GM23248 (cell line): Measurements from ENCODE around the gene OR2B2. TPM values are rescaled to one million over a fixed set of nuclear protein-coding genes. Genes with fewer than 3 reads are reported as not detected.
"Not testable (repeated sequence)": the region's sequence is repeated elsewhere in the genome, so short reads cannot be mapped to it uniquely, and the experiment has no call there.

Experiments used
- DNase-seq: peaks from one replicate; pipeline ENCODE4 v3.0.0-alpha.2; 2015
- H2AFZ ChIP-seq: fragments of 200-600 bp; sonication (generic); 2 replicates; pipeline ENCODE4 v1.6.1; 2016; ENCODE audit warnings: antibody characterized with exemption
- H3F3A ChIP-seq: fragments of 200-600 bp; sonication (generic); 2 replicates; pipeline ENCODE4 v1.6.1; 2016; ENCODE audit warnings: mild to moderate bottlenecking, antibody characterized with exemption, mixed run types; ENCODE audit not compliant: insufficient read depth
- H3K27ac ChIP-seq: fragments of 200-600 bp; sonication (generic); 2 replicates; pipeline ENCODE4 v1.5.1; 2016; ENCODE audit warnings: mild to moderate bottlenecking
- H3K27me3 ChIP-seq: fragments of 200-600 bp; sonication (generic); replicated peaks from 2 replicates; pipeline ENCODE4 v1.6.1; 2016; ENCODE audit warnings: mild to moderate bottlenecking; ENCODE audit not compliant: insufficient read depth
- H3K36me3 ChIP-seq: fragments of 200-600 bp; sonication (generic); 2 replicates; pipeline ENCODE4 v1.6.1; 2016; ENCODE audit warnings: low read depth, mild to moderate bottlenecking
- H3K4me1 ChIP-seq: fragments of 200-600 bp; sonication (generic); 2 replicates; pipeline ENCODE4 v1.6.1; 2016; ENCODE audit warnings: mild to moderate bottlenecking; ENCODE audit not compliant: insufficient read depth
- H3K4me2 ChIP-seq: fragments of 200-600 bp; sonication (generic); one replicate; pipeline ENCODE4 v1.6.1; 2016; ENCODE audit warnings: mild to moderate bottlenecking; ENCODE audit not compliant: unreplicated experiment
- H3K4me3 ChIP-seq: fragments of 200-600 bp; sonication (generic); 2 replicates; pipeline ENCODE4 v1.5.1; 2016; ENCODE audit warnings: mild to moderate bottlenecking
- H3K79me2 ChIP-seq: fragments of 200-600 bp; sonication (generic); 2 replicates; pipeline ENCODE4 v1.6.1; 2016; ENCODE audit warnings: mild to moderate bottlenecking; ENCODE audit not compliant: insufficient read depth
- H3K9ac ChIP-seq: fragments of 200-600 bp; sonication (generic); 2 replicates; pipeline ENCODE4 v1.6.1; 2016; ENCODE audit warnings: mild to moderate bottlenecking
- H3K9me2 ChIP-seq: fragments of 200-600 bp; sonication (generic); 2 replicates; pipeline ENCODE4 v1.6.1; 2016; ENCODE audit warnings: mixed run types, mild to moderate bottlenecking, moderate library complexity; ENCODE audit not compliant: insufficient read depth
- H3K9me3 ChIP-seq: fragments of 200-600 bp; sonication (generic); one replicate; pipeline ENCODE4 v1.6.1; 2017; ENCODE audit warnings: low read depth
- H4K20me1 ChIP-seq: fragments of 200-600 bp; sonication (generic); 2 replicates; pipeline ENCODE4 v1.6.0; 2016; ENCODE audit not compliant: insufficient read depth
- EZH2 ChIP-seq: fragments of 200-600 bp; sonication (generic); IDR thresholded peaks from 2 replicates; pipeline ENCODE4 v1.6.1; 2018; ENCODE audit warnings: antibody characterized with exemption, mild to moderate bottlenecking; ENCODE audit not compliant: insufficient read depth, poor library complexity, severe bottlenecking
- EZH2phosphoT487 ChIP-seq: fragments of 200-600 bp; sonication (generic); IDR thresholded peaks from 2 replicates; pipeline ENCODE4 v1.6.1; 2018; ENCODE audit warnings: antibody characterized with exemption, moderate library complexity, mild to moderate bottlenecking, low read depth; ENCODE audit not compliant: insufficient read depth
- WGBS, 2 experiments: methylation state at CpG; one replicate each; pipeline ENCODE4 v1.1.6; 2015 to 2017; ENCODE audit warnings: low lambda C conversion rate in 2 of 2, low coverage in 1 of 2; ENCODE audit errors: missing lambda C conversion rate in 2 of 2; 5-methylcytosine and 5-hydroxymethylcytosine counted together
- in situ Hi-C: fragments of 300-500 bp; cut with MboI; formaldehyde crosslinking; loops from 2 replicates; pipeline ENCODE4 v1.15.0; 2020
- polyA plus RNA-seq: library from polyadenylated mRNA; unstranded; fragments of >200 nt; fragmentation: Nextera tagmentation; extraction: Ambion mirVana; gene quantifications from 2 replicates; pipeline ENCODE4 v1.2.1, GENCODE V29; 2016
- total RNA-seq: library from RNA; depleted of rRNA; stranded (reverse); fragments of >200 nt; shearing (Covaris generic); gene quantifications from 2 replicates; pipeline ENCODE4 v1.2.3, GENCODE V29; 2014

OR2B2 gene
- total and polyA plus RNA-seq, 2 experiments from 2014 or later = not detected

- H3K9me3 ChIP-seq = no peaks in the 10 kb centered on the region
- no peaks in the 10 kb centered on the region for H3K79me2 ChIP-seq
- no peak for TF ChIP-seq EZH2
- H3K27ac ChIP-seq = no peak overlapping the region
- H4K20me1 ChIP-seq = no peaks in the 10 kb centered on the region
- no peak overlapping the region for H3K4me3 ChIP-seq
- H3K9ac ChIP-seq = no peak overlapping the region
- DNase-seq = peak; percentile 2
- 17 to 30% methylated on average over 1 of the region's 1 CpG for WGBS, 2 experiments
- no peaks in the 10 kb centered on the region for H3K36me3 ChIP-seq
- H3K9me2 ChIP-seq = no peaks in the 10 kb centered on the region
- H2AFZ ChIP-seq = no peak overlapping the region
- in situ Hi-C loops = no loop called here
- H3F3A ChIP-seq = no peaks in the 10 kb centered on the region
- H3K4me1 ChIP-seq = no peaks in the 10 kb centered on the region
- no peaks in the 10 kb centered on the region for H3K27me3 ChIP-seq
- H3K4me2 ChIP-seq = no peak overlapping the region
Observed at GRCh38 chr6:27940766-27941165, 28.6 kb upstream of the OR2B2 start.

DNA sequence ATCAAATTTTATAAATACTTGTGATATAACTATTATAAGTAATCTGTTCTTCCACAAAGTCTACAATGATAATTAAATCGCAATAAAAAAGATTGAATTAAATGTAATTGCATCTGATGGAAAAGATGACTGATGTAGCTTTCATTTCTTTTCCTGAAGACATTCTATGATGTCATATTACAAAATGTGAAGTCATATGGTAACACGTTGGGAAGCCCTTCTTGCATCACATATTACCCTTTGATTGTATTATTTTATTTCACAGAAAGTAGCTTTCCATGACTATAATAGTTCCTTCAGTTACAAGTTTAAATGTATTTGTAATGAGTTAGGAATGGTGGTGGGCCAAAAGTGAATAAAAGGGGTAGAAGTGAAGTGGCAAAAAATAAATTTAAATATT lies 19.0 kb upstream of the OR2B2 start:
- no peaks in the 10 kb centered on the region for H3K4me1 ChIP-seq
- H3K9me2 ChIP-seq = no peaks in the 10 kb centered on the region
- H3K9me3 ChIP-seq = no peaks in the 10 kb centered on the region
- H3K27ac ChIP-seq = no peak overlapping the region
- H3F3A ChIP-seq = no peaks in the 10 kb centered on the region
- no peaks in the 10 kb centered on the region for H3K79me2 ChIP-seq
- H3K4me2 ChIP-seq = no peak overlapping the region
- no peaks in the 10 kb centered on the region for H3K27me3 ChIP-seq
- H3K36me3 ChIP-seq = no peaks in the 10 kb centered on the region
- no peak for TF ChIP-seq EZH2
- no peak for DNase-seq
- H2AFZ ChIP-seq = no peak overlapping the region
- no peak overlapping the region for H3K4me3 ChIP-seq
- no peaks in the 10 kb centered on the region for H4K20me1 ChIP-seq
- in situ Hi-C loops = no loop called here
- 44% methylated on average over 2 of the region's 2 CpGs for WGBS, 2 experiments
- no peak overlapping the region for H3K9ac ChIP-seq

- H3F3A ChIP-seq = not testable (repeated sequence)
Observed at GRCh38 chr6:27929930-27930329, 17.7 kb upstream of the OR2B2 start.

DNA sequence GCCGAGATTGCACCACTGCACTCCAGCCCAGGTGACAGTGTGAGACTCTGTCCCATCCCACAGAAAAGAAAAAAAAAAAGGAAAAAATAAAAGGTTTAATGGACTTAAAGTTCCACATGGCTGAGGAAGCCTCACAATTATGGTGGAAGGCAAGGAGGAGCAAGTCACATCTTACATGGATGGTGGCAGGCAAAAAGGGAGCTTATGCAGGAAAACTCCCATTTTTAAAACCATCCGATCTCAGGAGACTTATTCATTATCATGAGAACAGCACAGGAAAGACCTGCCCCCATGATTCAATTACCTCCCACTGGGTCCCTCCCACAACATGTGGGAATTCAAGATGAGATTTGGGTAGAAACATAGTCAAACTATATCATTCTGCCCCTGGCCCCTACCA lies 15.8 kb upstream of the OR2B2 start:
- H3K79me2 ChIP-seq, H3K4me3 ChIP-seq, DNase-seq, H3K27me3 ChIP-seq, in situ Hi-C loops, H3K27ac ChIP-seq, H3K4me2 ChIP-seq, H4K20me1 ChIP-seq, H3K4me1 ChIP-seq, H3K9me3 ChIP-seq, H3K9me2 ChIP-seq, H3K9ac ChIP-seq, H3K36me3 ChIP-seq, H2AFZ ChIP-seq, H3F3A ChIP-seq: not testable (repeated sequence)
- WGBS, 2 experiments = 42 to 46% methylated on average over 2 of the region's 2 CpGs

More at GRCh38 chr6:27929930-27930329, 17.7 kb upstream of the OR2B2 start:
- H2AFZ ChIP-seq, H3K27me3 ChIP-seq, H3K9ac ChIP-seq, H3K79me2 ChIP-seq, H3K9me3 ChIP-seq, in situ Hi-C loops, H3K27ac ChIP-seq, H3K4me2 ChIP-seq, H3K4me3 ChIP-seq, H3K4me1 ChIP-seq, DNase-seq, H3K36me3 ChIP-seq, H4K20me1 ChIP-seq, H3K9me2 ChIP-seq: not testable (repeated sequence)
- 3 to 8% methylated on average over 5 of the region's 5 CpGs for WGBS, 2 experiments

- TF ChIP-seq EZH2 (no peak), EZH2phosphoT487 (no peak)
- H3K9ac ChIP-seq = no peak overlapping the region
- no peak overlapping the region for H3K4me3 ChIP-seq
- H4K20me1 ChIP-seq = no peaks in the 10 kb centered on the region
- H3K4me2 ChIP-seq = no peak overlapping the region
- in situ Hi-C loops = no loop called here
- H3K9me3 ChIP-seq = no peaks in the 10 kb centered on the region
- H3K9me2 ChIP-seq = no peaks in the 10 kb centered on the region
- no peaks in the 10 kb centered on the region for H3K36me3 ChIP-seq
- H3K27me3 ChIP-seq = no peaks in the 10 kb centered on the region
- DNase-seq = no peak
- H3K4me1 ChIP-seq = no peaks in the 10 kb centered on the region
- WGBS, 2 experiments = 32 to 40% methylated on average over 6 of the region's 6 CpGs
- no peak overlapping the region for H2AFZ ChIP-seq
- no peak overlapping the region for H3K27ac ChIP-seq
- no peaks in the 10 kb centered on the region for H3K79me2 ChIP-seq
- H3F3A ChIP-seq = no peaks in the 10 kb centered on the region
Observed at GRCh38 chr6:27924179-27924578, 12.0 kb upstream of the OR2B2 start.
